ENCODE results near the gene EYS. TPM values are rescaled to one million over a fixed set of nuclear protein-coding genes. Genes with fewer than 3 reads are reported as not detected.

Gene EYS
- total RNA-seq, 1 experiment from 2014 or later, result not detected

- Mint-ChIP-seq H3K4me3 (ENCODE audit: unreplicated experiment) (no peak overlapping the region), H3K27me3 (ENCODE audit: insufficient read depth, unreplicated experiment) (no peaks in the 10 kb centered on the region), H3K27ac (ENCODE audit: unreplicated experiment) (no peak overlapping the region), H3K9me3 (ENCODE audit: unreplicated experiment) (no peaks in the 10 kb centered on the region), H3K4me1 (ENCODE audit: low read depth, unreplicated experiment) (no peaks in the 10 kb centered on the region), H3K36me3 (ENCODE audit: insufficient read depth, unreplicated experiment) (no peaks in the 10 kb centered on the region)
- Histone ChIP-seq H3K27me3 (replicated peaks; ENCODE audit: control insufficient read depth, insufficient read depth, low read length) (no peaks in the 10 kb centered on the region), H3K9me3 (no peaks in the 10 kb centered on the region), H3K4me1 (no peaks in the 10 kb centered on the region), H3K4me3 (ENCODE audit: low read depth, low read length) (no peak overlapping the region), H3K36me3 (ENCODE audit: control insufficient read depth, insufficient read depth, low read length) (no peaks in the 10 kb centered on the region)
- BruUV-seq (replicated peaks), result no TSS peak
- TF ChIP-seq CTCF (IDR thresholded peaks at IDR 0.05; ENCODE audit: insufficient read depth in 1 of 2, low read depth in 1 of 2, low read length in 1 of 2, severe bottlenecking in 1 of 2, unreplicated experiment in 1 of 2), result no peak
- CTCF ChIA-PET, result no interaction called here
- POLR2A ChIA-PET, result no interaction called here
- no peak for DNase-seq
- intact Hi-C loops (cut with micrococcal nuclease; ENCODE audit: unreplicated experiment), result no loop called here
These were observed 956.1 kb downstream of the EYS start for GRCh38 chr6:64750910-64751309.

- H3K4me3 ChIP-seq (ENCODE audit: low read depth, low read length), result no peak overlapping the region
- H3K4me1 Mint-ChIP-seq (ENCODE audit: low read depth, unreplicated experiment), result no peaks in the 10 kb centered on the region
- no peaks in the 10 kb centered on the region for H3K36me3 ChIP-seq (ENCODE audit: control insufficient read depth, insufficient read depth, low read length)
- no peaks in the 10 kb centered on the region for H3K9me3 ChIP-seq
- no TSS peak for BruUV-seq (replicated peaks)
- intact Hi-C loops (cut with micrococcal nuclease; ENCODE audit: unreplicated experiment), result no loop called here
- H3K27ac Mint-ChIP-seq (ENCODE audit: unreplicated experiment), result no peak overlapping the region
- ChIA-PET POLR2A (no interaction called here), CTCF (no interaction called here)
- no peaks in the 10 kb centered on the region for H3K27me3 Mint-ChIP-seq (ENCODE audit: insufficient read depth, unreplicated experiment)
- TF ChIP-seq CTCF (IDR thresholded peaks at IDR 0.05; ENCODE audit: insufficient read depth in 1 of 2, low read depth in 1 of 2, low read length in 1 of 2, severe bottlenecking in 1 of 2, unreplicated experiment in 1 of 2), result no peak
- no peak for DNase-seq
- H3K36me3 Mint-ChIP-seq (ENCODE audit: insufficient read depth, unreplicated experiment), result no peaks in the 10 kb centered on the region
- no peaks in the 10 kb centered on the region for H3K4me1 ChIP-seq
- no peaks in the 10 kb centered on the region for H3K9me3 Mint-ChIP-seq (ENCODE audit: unreplicated experiment)
- no peak overlapping the region for H3K4me3 Mint-ChIP-seq (ENCODE audit: unreplicated experiment)
- H3K27me3 ChIP-seq (replicated peaks; ENCODE audit: control insufficient read depth, insufficient read depth, low read length), result no peaks in the 10 kb centered on the region
These were observed 969.6 kb downstream of the EYS start for GRCh38 chr6:64737418-64737817.

GRCh38 chr6:64736421-64736950 is 970.5 kb downstream of the EYS start:
- Mint-ChIP-seq H3K4me1 (ENCODE audit: low read depth, unreplicated experiment) (no peaks in the 10 kb centered on the region), H3K9me3 (ENCODE audit: unreplicated experiment) (no peaks in the 10 kb centered on the region), H3K36me3 (ENCODE audit: insufficient read depth, unreplicated experiment) (no peaks in the 10 kb centered on the region), H3K27me3 (ENCODE audit: insufficient read depth, unreplicated experiment) (no peaks in the 10 kb centered on the region), H3K27ac (ENCODE audit: unreplicated experiment) (no peak overlapping the region), H3K4me3 (ENCODE audit: unreplicated experiment) (no peak overlapping the region)
- H3K4me3 ChIP-seq (ENCODE audit: low read depth, low read length), result no peak overlapping the region
- TF ChIP-seq CTCF (IDR thresholded peaks at IDR 0.05; ENCODE audit: insufficient read depth in 1 of 2, low read depth in 1 of 2, low read length in 1 of 2, severe bottlenecking in 1 of 2, unreplicated experiment in 1 of 2), result no peak
- H3K36me3 ChIP-seq (ENCODE audit: control insufficient read depth, insufficient read depth, low read length), result no peaks in the 10 kb centered on the region
- no peaks in the 10 kb centered on the region for H3K9me3 ChIP-seq
- DNase-seq, result no peak
- intact Hi-C loops (cut with micrococcal nuclease; ENCODE audit: unreplicated experiment), result no loop called here
- CTCF ChIA-PET, result no interaction called here
- POLR2A ChIA-PET, result no interaction called here
- BruUV-seq (replicated peaks), result no TSS peak
- no peaks in the 10 kb centered on the region for H3K4me1 ChIP-seq
- no peaks in the 10 kb centered on the region for H3K27me3 ChIP-seq (replicated peaks; ENCODE audit: control insufficient read depth, insufficient read depth, low read length)

Data from Caco-2 (cell line).